ENCODE results near the gene CHMP4B.

DNA sequence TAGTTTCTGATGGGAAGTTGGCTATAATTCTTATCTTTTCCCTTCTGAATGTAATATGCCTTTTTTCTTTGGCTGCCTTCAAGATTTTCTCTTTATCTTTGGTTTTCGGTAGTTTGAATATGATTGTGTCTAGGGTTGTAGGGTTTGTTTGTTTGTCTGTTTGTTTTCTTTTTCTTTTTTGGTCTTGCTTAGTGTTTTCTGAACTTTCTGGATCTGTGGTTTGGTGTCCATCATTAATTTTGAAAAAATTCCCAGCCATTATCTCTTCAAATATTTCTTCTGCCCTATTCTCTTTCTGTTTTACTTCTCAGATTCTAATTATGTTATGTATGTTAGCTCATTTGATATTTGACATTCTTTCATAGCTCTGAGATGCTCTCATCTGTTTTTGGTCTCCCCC, 79.4 kb downstream of the CHMP4B start:
- TF ChIP-seq TAF1 (IDR thresholded peaks at IDR 0.05; ENCODE audit: borderline replicate concordance, insufficient read depth, low read length) (no peak), SIN3A (IDR thresholded peaks at IDR 0.05; ENCODE audit: borderline replicate concordance, insufficient read depth, low read length) (no peak)
